Activated CD8-positive, alpha-beta T cell treated with anti-CD3 and anti-CD28 coated beads for 36 hours (primary cell): Measurements from ENCODE around the gene ZNF516. TPM values are rescaled to one million over a fixed set of nuclear protein-coding genes. Genes with fewer than 3 reads are reported as not detected.

ENCODE experiments used
- ATAC-seq: fragments of 200-7000 bp; cut with Tn5 transposase; one replicate; pipeline ENCODE4 v1.10.0; 2021; ENCODE audit warnings: mild to moderate bottlenecking, moderate library complexity
- CTCF ChIA-PET: fragments of 350-600 bp; sonication (Branson Sonifier 250); formaldehyde crosslinking; loops from one replicate; lab custom pipeline; 2021; ENCODE audit warnings: antibody characterized with exemption; lab: Charles Lee
- POLR2A ChIA-PET: fragments of 350-600 bp; sonication (Branson Sonifier 250); formaldehyde crosslinking; loops from one replicate; lab custom pipeline; 2021; ENCODE audit warnings: antibody characterized with exemption; lab: Charles Lee
- DNase-seq: peaks from one replicate; pipeline ENCODE4 v3.0.0-alpha.2; 2020
- H3K27ac Mint-ChIP-seq: one replicate; pipeline ENCODE4 v1.8.0; 2021; ENCODE audit warnings: mild to moderate bottlenecking, mixed read lengths
- H3K27me3 Mint-ChIP-seq: one replicate; pipeline ENCODE4 v1.8.0; 2021; ENCODE audit warnings: mixed read lengths
- H3K36me3 Mint-ChIP-seq: one replicate; pipeline ENCODE4 v1.8.0; 2021; ENCODE audit warnings: low read depth, mixed read lengths
- H3K4me1 Mint-ChIP-seq: one replicate; pipeline ENCODE4 v1.8.0; 2021; ENCODE audit warnings: low read depth, mixed read lengths
- H3K4me3 Mint-ChIP-seq: one replicate; pipeline ENCODE4 v1.8.0; 2021; ENCODE audit warnings: mild to moderate bottlenecking, moderate library complexity, mixed read lengths
- H3K9me3 Mint-ChIP-seq: one replicate; pipeline ENCODE4 v1.8.0; 2021; ENCODE audit warnings: mixed read lengths
- intact Hi-C: fragments of 100-400 bp; cut with micrococcal nuclease; formaldehyde crosslinking; loops from one replicate; pipeline ENCODE4 v1.10.0; 2022
- total RNA-seq, 2 experiments: library from RNA; stranded (reverse); gene quantifications; one replicate each; pipeline ENCODE4 v1.2.3, GENCODE V29; 2021
- TF ChIP-seq, protein P1 (sequence below): fragments of 200-600 bp; IDR thresholded peaks from one replicate; pipeline ENCODE4 v1.8.0; 2022; ENCODE audit warnings: antibody characterized with exemption, mild to moderate bottlenecking

Gene ZNF516
- total RNA-seq, 2 experiments from 2014 or later, result 7.0 to 10.5 TPM

DNA sequence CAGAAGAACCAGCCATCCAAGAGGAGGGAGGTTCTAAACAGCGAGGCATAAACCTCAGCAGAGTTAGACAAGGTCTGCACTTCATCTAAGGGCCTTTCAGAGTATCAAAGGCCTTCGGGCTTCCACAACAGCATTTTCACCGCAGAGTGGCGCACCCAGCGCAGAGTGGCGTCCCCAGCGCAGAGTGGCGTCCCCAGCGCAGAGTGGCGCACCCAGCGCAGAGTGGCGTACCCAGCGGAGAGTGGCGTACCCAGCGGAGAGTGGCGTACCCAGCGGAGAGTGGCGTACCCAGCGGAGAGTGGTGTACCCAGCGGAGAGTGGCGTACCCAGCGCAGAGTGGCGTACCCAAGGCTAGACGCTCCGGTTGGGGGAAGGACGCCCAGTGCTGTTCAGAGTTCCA is 137.9 kb downstream of the ZNF516 start:
- Mint-ChIP-seq H3K36me3 (no peaks in the 10 kb centered on the region), H3K27ac (no peak overlapping the region), H3K27me3 (no peaks in the 10 kb centered on the region), H3K4me3 (no peak overlapping the region), H3K9me3 (peaks cover 13% of the 10 kb centered on the region), H3K4me1 (no peaks in the 10 kb centered on the region)
- TF ChIP-seq, protein P1, sequence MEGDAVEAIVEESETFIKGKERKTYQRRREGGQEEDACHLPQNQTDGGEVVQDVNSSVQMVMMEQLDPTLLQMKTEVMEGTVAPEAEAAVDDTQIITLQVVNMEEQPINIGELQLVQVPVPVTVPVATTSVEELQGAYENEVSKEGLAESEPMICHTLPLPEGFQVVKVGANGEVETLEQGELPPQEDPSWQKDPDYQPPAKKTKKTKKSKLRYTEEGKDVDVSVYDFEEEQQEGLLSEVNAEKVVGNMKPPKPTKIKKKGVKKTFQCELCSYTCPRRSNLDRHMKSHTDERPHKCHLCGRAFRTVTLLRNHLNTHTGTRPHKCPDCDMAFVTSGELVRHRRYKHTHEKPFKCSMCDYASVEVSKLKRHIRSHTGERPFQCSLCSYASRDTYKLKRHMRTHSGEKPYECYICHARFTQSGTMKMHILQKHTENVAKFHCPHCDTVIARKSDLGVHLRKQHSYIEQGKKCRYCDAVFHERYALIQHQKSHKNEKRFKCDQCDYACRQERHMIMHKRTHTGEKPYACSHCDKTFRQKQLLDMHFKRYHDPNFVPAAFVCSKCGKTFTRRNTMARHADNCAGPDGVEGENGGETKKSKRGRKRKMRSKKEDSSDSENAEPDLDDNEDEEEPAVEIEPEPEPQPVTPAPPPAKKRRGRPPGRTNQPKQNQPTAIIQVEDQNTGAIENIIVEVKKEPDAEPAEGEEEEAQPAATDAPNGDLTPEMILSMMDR, result no peak
- POLR2A ChIA-PET, result no interaction called here
- CTCF ChIA-PET, result interaction anchor here (0.8 kb wide), 1 partner anchor 41 kb away, joined by 3 read pairs; no protein-coding TSS in a partner anchor
- DNase-seq (no peak), ATAC-seq (no peak)
- intact Hi-C loops, result no loop called here

DNA sequence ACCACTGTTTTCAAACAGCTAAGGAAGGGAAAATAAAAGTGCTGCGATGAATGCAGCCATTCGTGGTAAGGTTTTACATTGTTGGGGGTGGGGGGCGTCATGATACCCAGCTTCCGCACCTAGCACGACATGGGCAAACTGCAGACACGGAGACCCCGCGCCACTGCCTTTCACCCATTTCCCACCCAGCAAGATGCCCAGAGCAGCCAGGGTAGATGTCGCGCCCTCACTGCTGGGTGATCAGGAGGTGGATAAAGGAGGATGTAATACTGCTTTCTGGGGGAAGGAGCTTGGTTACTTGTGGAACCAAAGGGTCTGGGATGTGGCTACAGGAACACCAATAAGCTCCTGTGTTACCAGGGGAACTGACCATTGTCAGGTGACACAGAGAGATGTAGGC is 138.4 kb downstream of the ZNF516 start:
- ATAC-seq (no peak), DNase-seq (no peak)
- intact Hi-C loops, result no loop called here
- Mint-ChIP-seq H3K9me3 (peaks cover 13% of the 10 kb centered on the region), H3K27ac (no peak overlapping the region), H3K36me3 (no peaks in the 10 kb centered on the region), H3K27me3 (no peaks in the 10 kb centered on the region), H3K4me3 (no peak overlapping the region), H3K4me1 (no peaks in the 10 kb centered on the region)
- ChIA-PET POLR2A (no interaction called here), CTCF (interaction anchor here (0.8 kb wide), 1 partner anchor 42 kb away, joined by 3 read pairs; no protein-coding TSS in a partner anchor)
- TF ChIP-seq, protein P1, result no peak

DNA sequence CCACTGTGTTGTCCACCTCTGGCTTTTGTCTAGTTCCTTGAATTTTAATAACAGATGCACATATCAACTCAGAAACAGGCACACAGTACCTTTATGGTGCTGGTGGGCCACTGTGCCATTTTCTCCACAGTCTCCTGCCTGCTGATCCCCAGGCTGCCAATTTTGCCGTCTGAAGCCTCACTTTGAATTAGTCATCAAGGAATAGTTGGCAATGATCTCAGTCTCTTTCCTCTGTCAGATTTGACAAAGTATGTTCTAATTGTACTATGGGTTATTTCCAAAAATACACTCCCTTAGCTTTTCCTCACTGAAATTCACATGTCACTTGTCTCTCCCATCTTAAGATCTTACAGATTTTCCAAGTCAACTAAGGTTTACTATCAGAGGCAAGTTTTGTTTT is 140.7 kb downstream of the ZNF516 start:
- TF ChIP-seq, protein P1, result no peak
- no peak overlapping the region for H3K4me3 Mint-ChIP-seq

DNA sequence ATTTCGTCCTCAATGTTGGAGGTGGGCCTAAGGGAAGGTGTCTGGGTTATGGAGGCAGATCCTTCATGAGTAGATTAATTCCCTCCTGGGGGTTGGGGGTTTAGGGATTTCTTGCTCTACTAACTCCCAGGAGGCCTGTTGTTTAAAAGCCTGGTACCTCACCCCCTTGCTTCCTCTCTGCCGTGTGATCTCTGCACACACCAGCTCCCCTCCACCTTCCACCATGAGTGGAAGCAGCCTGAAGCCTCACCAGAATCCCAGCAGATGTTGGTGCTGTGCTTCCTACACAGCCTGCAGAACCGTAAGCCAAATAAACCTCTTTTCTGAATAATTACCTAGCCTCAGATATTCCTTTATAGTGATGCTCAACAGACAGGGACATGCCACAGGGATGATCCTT is 141.5 kb downstream of the ZNF516 start:
- peaks cover 13% of the 10 kb centered on the region for H3K9me3 Mint-ChIP-seq
- intact Hi-C loops, result no loop called here
- ChIA-PET CTCF (no interaction called here), POLR2A (interaction anchor here (1.6 kb wide), 1 partner anchor 10 kb away, joined by 3 read pairs; no protein-coding TSS in a partner anchor)
- TF ChIP-seq, protein P1, result no peak
- no peak overlapping the region for H3K4me3 Mint-ChIP-seq
- no peak for ATAC-seq
- H3K4me1 Mint-ChIP-seq, result peaks cover 6% of the 10 kb centered on the region
- no peaks in the 10 kb centered on the region for H3K36me3 Mint-ChIP-seq
- DNase-seq, result no peak
- H3K27me3 Mint-ChIP-seq, result peaks cover 1% of the 10 kb centered on the region
- H3K27ac Mint-ChIP-seq, result no peak overlapping the region

More for the DNA sequence above, 140.7 kb downstream of the ZNF516 start:
- Mint-ChIP-seq H3K4me1 (peaks cover under 1% of the 10 kb centered on the region), H3K27me3 (no peaks in the 10 kb centered on the region), H3K27ac (no peak overlapping the region), H3K9me3 (peaks cover 13% of the 10 kb centered on the region), H3K36me3 (no peaks in the 10 kb centered on the region)
- ChIA-PET POLR2A (no interaction called here), CTCF (no interaction called here)
- DNase-seq (no peak), ATAC-seq (no peak)
- intact Hi-C loops, result no loop called here

DNA sequence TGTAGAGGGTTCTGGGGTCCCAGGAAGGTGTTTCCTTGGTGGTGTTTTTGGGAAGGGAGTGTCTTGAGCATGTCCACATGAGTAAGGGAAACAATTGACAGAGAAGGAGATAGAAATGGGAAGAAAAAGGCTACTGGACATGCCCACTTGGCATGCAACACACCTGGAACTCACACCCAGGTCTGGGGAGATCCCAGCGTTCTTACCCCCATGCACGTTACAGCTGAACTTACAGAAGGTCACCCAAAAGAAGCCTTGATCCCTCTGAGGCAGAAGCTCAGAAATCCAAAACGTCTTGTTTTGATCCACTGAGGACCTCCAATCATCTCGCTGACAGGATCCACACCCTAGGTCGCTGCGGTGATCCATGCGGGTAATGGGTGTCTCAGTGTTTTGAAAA is 142.0 kb downstream of the ZNF516 start:
- H3K4me3 Mint-ChIP-seq, result no peak overlapping the region
- CTCF ChIA-PET, result no interaction called here
- peaks cover 6% of the 10 kb centered on the region for H3K4me1 Mint-ChIP-seq
- intact Hi-C loops, result no loop called here
- POLR2A ChIA-PET, result interaction anchor here (1.6 kb wide), 1 partner anchor 11 kb away, joined by 3 read pairs; no protein-coding TSS in a partner anchor
- peaks cover 13% of the 10 kb centered on the region for H3K9me3 Mint-ChIP-seq
- TF ChIP-seq, protein P1, result no peak
- DNase-seq (no peak), ATAC-seq (no peak)
- peaks cover 1% of the 10 kb centered on the region for H3K27me3 Mint-ChIP-seq
- H3K27ac Mint-ChIP-seq, result no peak overlapping the region
- no peaks in the 10 kb centered on the region for H3K36me3 Mint-ChIP-seq
